Upper lobe of right lung (tissue), 1 donor: ENCODE data around the gene MVD. TPM values are rescaled to one million over a fixed set of nuclear protein-coding genes. Genes with fewer than 3 reads are reported as not detected.

Experiments used
- ATAC-seq: fragments of 200-7000 bp; cut with Tn5 transposase; one replicate; pipeline ENCODE4 v1.9.1; 2020; ENCODE audit warnings: mild to moderate bottlenecking, moderate library complexity
- DNase-seq: peaks from one replicate; pipeline ENCODE4 v3.0.0-alpha.2; 2020
- H3K27ac ChIP-seq: fragments of 200-600 bp; one replicate; pipeline ENCODE4 v1.8.0; 2022
- H3K27me3 ChIP-seq: fragments of 200-600 bp; one replicate; pipeline ENCODE4 v1.8.0; 2022; ENCODE audit warnings: mild to moderate bottlenecking
- H3K36me3 ChIP-seq: fragments of 200-600 bp; one replicate; pipeline ENCODE4 v1.8.0; 2022
- H3K4me1 ChIP-seq: fragments of 200-600 bp; one replicate; pipeline ENCODE4 v1.8.0; 2022
- H3K4me3 ChIP-seq: fragments of 200-600 bp; one replicate; pipeline ENCODE4 v1.8.0; 2022; ENCODE audit warnings: mild to moderate bottlenecking
- H3K9me3 ChIP-seq: fragments of 200-600 bp; one replicate; pipeline ENCODE4 v1.8.0; 2022
- intact Hi-C: fragments of 100-400 bp; cut with DNase I; formaldehyde crosslinking; loops from one replicate; pipeline ENCODE4 v1.11.0; 2022
- total RNA-seq: library from RNA; stranded (reverse); fragmentation: NEBNext Ultra II Directional; extraction: Animal tissue kit (Norgen Biotek cat#: 25700); gene quantifications from one replicate; pipeline ENCODE4 v1.2.1, GENCODE V29; 2021
- TF ChIP-seq, protein P1 (sequence below): fragments of 200-600 bp; IDR thresholded peaks from one replicate; pipeline ENCODE4 v1.8.0; 2022; ENCODE audit warnings: antibody characterized with exemption
- donor health status: DM: no; HTN: yes; CAD: no; lungs with severe emphysema.

Gene MVD
- total RNA-seq, 1 donor from 2014 or later: 104 TPM

GRCh38 chr16:88681084-88681680, 18.3 kb upstream of the MVD start:
- DNase-seq: no peak
- Histone ChIP-seq H3K4me3 (no peak overlapping the region), H3K27me3 (peaks cover 5% of the 10 kb centered on the region), H3K27ac (peak overlapping the region; percentile 60), H3K36me3 (no peaks in the 10 kb centered on the region), H3K9me3 (no peaks in the 10 kb centered on the region), H3K4me1 (peaks cover 18% of the 10 kb centered on the region)
- intact Hi-C loops: no loop called here
- TF ChIP-seq, protein P1, sequence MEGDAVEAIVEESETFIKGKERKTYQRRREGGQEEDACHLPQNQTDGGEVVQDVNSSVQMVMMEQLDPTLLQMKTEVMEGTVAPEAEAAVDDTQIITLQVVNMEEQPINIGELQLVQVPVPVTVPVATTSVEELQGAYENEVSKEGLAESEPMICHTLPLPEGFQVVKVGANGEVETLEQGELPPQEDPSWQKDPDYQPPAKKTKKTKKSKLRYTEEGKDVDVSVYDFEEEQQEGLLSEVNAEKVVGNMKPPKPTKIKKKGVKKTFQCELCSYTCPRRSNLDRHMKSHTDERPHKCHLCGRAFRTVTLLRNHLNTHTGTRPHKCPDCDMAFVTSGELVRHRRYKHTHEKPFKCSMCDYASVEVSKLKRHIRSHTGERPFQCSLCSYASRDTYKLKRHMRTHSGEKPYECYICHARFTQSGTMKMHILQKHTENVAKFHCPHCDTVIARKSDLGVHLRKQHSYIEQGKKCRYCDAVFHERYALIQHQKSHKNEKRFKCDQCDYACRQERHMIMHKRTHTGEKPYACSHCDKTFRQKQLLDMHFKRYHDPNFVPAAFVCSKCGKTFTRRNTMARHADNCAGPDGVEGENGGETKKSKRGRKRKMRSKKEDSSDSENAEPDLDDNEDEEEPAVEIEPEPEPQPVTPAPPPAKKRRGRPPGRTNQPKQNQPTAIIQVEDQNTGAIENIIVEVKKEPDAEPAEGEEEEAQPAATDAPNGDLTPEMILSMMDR: peak; percentile 43
- ATAC-seq: peak; percentile 41

DNA sequence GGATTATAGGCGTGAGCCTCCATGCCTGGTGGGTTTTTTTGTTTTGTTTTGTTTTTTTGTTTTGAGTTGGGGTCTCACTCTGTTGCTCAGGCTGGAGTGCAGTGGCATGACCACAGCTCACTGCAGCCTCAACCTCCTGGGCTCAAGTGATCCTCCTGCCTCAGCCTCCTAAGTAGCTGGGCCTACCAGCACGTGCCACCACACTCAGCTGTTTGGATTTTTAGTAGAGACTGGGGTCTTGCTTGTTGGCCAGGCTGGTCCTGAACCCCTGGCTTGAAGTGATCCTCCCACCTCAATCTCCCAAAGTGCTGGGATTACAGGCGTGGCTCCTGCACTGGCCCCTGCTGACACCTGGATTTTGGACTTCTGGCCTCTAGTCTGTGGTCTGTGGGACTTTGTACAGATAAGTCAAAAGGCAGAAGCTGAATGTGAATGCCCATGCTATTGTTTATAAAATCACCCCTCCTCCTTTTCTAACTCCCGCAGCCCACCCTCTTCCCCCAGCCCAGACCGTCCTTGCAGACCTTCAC, 17.7 kb upstream of the MVD start:
- H3K36me3 ChIP-seq: no peaks in the 10 kb centered on the region
- H3K27me3 ChIP-seq: peaks cover 5% of the 10 kb centered on the region
- no peaks in the 10 kb centered on the region for H3K9me3 ChIP-seq
- peaks cover 12% of the 10 kb centered on the region for H3K4me1 ChIP-seq
- H3K27ac ChIP-seq: no peak overlapping the region
- DNase-seq: no peak
- intact Hi-C loops: no loop called here
- no peak for ATAC-seq
- TF ChIP-seq, protein P1: no peak
- H3K4me3 ChIP-seq: no peak overlapping the region

GRCh38 chr16:88678224-88678979, 15.5 kb upstream of the MVD start:
- Histone ChIP-seq H3K4me1 (peaks cover 12% of the 10 kb centered on the region), H3K27me3 (peaks cover 5% of the 10 kb centered on the region), H3K27ac (no peak overlapping the region), H3K9me3 (no peaks in the 10 kb centered on the region), H3K36me3 (no peaks in the 10 kb centered on the region), H3K4me3 (no peak overlapping the region)
- ATAC-seq (no peak), DNase-seq (no peak)
- TF ChIP-seq, protein P1: no peak
- intact Hi-C loops: no loop called here

DNA sequence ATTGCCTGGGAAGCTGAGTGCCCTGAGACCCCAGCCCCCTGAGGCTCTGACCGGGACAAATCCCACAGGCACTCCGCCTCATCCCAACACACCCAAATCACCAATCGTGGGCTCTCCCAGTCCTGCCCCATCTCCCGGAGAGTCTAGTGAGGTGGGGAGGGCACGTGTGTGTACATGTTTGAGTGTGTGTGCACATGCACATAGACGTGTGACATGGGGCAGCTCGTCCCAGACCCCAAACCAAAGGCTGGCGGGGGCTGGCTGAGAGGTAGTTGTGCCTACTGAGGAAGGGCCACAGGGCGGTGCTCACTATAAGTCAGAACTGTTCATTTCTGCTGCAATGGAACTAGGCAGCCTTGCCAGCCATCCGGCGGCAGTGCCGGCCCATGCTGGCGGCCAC, 14.8 kb upstream of the MVD start:
- H3K4me1 ChIP-seq: peaks cover 12% of the 10 kb centered on the region
- no peak overlapping the region for H3K27ac ChIP-seq
- DNase-seq: no peak
- no peak overlapping the region for H3K4me3 ChIP-seq
- H3K9me3 ChIP-seq: no peaks in the 10 kb centered on the region
- TF ChIP-seq, protein P1: no peak
- peaks cover 5% of the 10 kb centered on the region for H3K27me3 ChIP-seq
- no peaks in the 10 kb centered on the region for H3K36me3 ChIP-seq
- intact Hi-C loops: no loop called here
- ATAC-seq: no peak

DNA sequence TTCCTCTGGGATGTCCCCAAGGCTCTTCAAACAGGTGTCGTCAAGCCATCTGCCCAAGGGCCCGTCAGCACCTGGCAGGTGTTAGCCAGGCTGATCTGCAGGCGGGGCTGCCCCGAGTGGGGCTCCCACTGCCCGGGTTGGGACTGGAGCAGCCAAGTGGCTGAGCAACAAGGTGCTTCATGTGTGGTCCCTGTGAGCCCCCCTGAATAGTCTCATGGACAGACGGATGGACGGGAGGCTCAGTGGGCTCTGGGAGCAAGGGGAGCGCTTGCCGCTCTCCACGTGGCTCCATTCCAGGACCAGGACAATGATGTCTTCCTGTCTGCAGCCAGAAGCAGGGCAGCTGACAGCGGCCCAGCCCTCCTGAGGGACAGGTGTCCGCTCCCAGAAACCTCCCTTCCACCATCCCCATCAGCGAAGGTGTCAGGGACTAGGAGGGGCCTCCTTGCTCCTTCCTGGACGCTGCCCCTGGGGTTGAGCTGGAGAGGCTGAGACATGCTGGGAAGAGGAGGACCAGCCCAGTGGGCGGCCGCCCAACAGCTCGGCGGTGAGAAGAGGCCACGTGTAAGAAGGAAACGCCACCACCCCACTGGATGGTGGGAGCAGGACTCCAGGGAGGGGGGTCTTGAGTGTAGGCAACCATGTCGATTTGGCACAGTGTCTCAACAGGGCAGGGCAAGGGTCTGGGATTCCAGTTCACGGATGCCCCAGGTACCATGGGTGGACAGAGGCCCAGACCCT, 13.8 kb upstream of the MVD start:
- no peak overlapping the region for H3K27ac ChIP-seq
- no peak overlapping the region for H3K4me3 ChIP-seq
- ATAC-seq: no peak
- no peaks in the 10 kb centered on the region for H3K27me3 ChIP-seq
- peaks cover 7% of the 10 kb centered on the region for H3K4me1 ChIP-seq
- no peak for DNase-seq
- intact Hi-C loops: no loop called here
- no peaks in the 10 kb centered on the region for H3K36me3 ChIP-seq
- no peaks in the 10 kb centered on the region for H3K9me3 ChIP-seq
- TF ChIP-seq, protein P1: no peak
